ENCODE data around the gene CCDC8.
"Not testable (repeated sequence)": the region's sequence is repeated elsewhere in the genome, so short reads cannot be mapped to it uniquely, and the experiment has no call there.

Gene CCDC8

GRCh38 chr19:46376241-46377153, 36.9 kb downstream of the CCDC8 start:
- no peak for DNase-seq

DNA sequence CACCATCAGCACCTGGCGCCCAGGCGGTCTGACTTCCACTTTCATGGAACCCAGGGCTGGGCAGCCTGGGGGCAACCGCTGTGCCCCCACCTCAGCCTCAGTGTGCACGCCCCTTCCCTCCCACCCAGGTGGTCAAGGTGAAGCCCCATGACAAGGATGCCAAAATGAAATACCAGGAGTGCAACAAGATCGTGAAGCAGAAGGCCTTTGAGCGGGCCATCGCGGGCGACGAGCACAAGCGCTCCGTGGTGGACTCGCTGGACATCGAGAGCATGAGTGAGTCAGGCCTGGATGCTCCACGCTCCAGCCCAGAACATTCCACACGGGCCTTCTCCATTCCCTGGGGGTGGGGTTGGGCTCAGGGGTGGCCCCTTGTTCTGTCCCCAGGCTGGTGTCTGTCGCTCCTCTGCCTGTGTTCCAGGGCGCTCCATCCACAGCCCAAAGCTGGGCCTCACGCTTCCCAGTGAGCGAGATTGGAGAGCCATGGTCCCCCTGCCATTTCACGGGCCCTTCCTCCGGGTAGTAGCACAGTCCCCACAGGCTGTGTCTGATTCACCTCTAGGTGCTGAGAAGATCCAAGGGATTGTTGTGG, 37.8 kb downstream of the CCDC8 start:
- not testable (repeated sequence) for DNase-seq

DNA sequence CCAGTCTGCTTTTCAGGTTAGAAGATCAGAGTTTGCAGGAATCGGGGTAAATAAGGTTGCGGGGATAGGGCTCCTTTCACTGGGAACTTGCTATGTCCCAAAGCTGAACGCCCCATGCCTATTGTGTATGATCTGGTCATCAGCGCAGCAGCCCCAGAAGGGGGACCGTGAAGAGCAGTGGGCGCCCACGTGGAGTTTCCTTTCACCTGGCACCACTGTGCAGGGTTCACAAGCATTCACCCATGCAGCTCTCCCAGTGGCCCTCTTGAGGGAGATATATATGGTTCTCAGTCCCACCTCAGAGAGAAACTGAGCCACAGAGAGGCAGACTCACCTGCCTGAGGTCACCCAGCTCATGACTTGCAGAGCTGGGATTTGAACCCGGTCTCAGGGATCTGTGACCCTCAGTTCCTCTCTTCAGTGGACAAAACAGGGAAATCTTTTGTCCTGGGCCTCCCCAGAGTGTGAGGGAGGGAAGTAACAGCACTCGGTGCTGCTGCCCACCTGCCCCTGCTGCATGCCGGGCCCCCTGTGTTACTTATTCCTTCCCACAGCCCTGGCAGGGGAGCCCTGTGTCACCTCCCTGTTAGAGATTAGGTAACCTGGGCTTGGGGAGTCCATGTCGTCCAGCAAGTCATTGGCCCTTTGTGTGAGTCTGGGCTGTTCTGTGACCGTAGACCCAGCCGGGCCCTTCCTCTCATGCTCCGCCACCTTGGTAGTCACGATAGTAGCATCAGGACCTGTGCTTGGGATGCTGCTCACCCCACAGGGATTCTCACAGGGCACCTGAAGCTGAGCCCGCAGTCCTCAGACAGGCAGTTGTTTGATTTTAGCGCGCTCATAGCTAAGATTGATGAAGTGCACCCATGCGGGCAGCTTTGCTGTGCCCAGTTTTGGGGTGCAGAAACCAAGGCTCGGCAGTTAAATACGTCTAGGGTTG, 38.6 kb downstream of the CCDC8 start:
- DNase-seq, result no peak

DNA sequence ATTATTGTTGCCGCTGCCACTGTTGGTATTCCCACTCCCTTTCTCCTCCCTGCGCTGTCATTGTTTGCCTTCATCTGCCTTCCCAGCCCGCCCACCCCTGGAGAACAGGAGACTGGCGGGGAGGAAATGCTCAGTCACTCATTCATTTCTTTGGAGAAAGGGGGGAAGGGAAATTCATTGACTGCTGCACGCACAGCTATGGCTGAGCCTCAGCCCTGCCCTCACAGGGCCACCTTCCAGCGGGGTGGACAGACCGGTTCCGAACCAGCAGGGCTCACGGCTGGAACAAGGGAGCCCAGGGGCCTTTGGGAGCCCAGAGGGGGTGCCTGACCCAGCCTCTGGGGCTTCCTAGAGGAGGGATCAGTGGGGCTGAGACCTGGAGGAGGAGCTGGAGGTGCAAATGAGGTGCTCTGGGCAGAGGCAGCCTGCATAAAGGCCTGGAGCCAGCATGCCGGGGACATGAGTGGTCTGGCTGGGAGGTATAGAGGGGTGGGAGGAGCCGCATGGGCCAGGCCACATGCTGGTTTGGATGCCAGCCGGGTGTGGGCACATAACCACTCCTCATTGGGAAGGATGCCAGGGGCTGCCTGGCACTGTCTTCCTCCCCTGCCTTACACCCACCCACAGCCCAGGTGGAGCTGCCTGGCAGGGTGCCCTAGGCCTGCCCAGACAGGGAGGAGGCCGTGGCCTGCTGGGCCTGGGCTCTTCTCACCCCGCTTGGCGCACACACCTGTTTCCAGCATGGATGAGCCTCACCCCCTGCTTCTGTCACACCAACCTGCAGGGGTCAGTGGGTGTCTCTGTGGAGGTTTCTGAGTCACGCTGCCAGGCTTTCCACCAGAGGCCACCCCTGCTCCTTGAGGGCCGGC, 39.6 kb downstream of the CCDC8 start:
- no peak for DNase-seq

- DNase-seq, result no peak
Measured at GRCh38 chr19:46372901-46373490, 40.4 kb downstream of the CCDC8 start.

DNA sequence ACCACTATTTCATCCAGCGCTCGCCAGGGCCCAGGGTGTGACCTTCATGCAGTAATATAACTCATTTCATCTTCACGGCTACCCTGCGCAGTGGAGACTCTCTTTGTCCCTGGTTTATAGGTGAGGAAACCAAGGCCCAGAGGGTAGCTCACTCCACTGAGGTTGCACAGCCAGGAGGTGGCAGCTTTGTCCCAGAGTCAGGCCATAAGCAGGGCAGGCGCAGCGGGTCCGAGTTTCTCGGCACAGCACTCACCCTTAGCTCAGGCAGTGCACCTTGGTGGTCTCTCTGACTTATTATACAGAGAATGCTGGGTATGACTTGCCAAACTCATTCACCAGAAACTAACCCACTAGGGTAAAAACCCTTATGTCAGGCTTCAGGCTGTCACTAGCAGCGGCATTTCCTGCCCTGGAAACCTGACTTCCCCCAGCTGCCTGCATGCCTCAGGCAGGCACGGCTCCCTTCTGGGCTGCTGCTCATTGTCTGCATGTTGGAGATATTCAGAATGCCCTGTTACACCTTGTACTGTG, 41.9 kb downstream of the CCDC8 start:
- no peak for DNase-seq

DNA sequence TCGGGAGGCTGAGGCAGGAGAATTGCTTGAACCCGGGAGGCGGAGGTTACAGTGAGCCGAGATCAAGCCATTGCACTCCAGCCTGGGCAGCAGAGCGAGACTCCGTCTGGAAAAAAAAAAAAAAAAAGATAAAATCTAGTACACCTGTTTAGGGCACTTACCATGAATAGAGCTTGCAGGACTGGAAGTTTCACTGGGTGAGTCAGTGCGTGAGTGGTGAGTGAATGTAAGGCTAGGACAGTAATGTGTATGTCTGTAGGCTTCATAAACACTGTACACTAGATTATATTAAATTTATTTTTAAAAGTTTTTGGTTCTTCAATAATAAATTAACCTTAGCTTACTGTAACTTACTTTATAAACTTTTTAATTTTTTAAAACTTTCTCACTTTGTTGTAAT, 43.5 kb downstream of the CCDC8 start:
- no peak for DNase-seq

GRCh38 chr19:46368116-46368515, 45.2 kb downstream of the CCDC8 start:
- DNase-seq, result no peak

GRCh38 chr19:46367426-46367825, 45.9 kb downstream of the CCDC8 start:
- no peak for DNase-seq

GRCh38 chr19:46366620-46367292, 46.6 kb downstream of the CCDC8 start:
- no peak for DNase-seq

- DNase-seq, result no peak
Measured at GRCh38 chr19:46365561-46365960, 47.8 kb downstream of the CCDC8 start.

DNA sequence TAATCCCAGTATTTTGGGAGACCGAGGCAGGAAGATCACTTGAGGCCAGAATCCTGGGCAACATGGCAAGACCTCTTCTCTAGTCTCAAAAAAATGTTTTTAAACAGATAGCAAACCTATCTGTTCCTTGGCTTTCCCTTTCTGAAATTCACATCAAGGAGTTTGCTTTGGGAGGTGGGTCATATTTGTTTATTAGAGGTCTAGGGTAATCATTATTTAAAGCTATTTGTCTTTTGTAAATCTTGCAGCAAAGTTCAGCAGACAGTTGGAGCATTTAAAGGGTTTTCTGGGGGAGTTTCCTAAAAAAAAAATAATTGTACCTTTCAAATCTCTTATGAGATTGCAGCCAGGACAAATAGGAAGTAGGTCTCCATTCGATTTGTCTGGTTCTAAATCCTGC, 49.0 kb downstream of the CCDC8 start:
- no peak for DNase-seq

DNA sequence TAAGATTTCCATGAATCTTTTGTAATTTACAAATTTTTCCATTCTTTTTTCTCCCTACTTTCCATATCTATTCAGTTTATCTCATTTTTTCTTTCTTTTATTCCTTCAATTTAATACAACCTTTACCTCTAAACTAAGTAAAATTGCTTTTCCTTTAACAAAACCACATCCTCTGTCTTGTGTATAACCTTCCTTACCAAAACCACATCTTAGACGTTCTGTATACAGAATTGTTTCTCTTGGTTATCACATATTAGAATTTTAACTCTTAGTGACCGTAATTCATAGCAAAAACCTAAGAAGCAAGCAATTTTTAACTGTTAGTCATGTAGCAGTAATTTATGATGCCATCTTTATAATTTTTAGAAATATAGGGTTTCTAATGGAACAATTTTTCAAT, 51.4 kb downstream of the CCDC8 start:
- DNase-seq, result no peak
